Body of pancreas (tissue), 4 donors: ENCODE results near the gene SRGAP1.

Experiments used
- POLR2A ChIP-seq, 3 donors: fragments of 450-650 bp; IDR thresholded peaks; one replicate each; pipeline ENCODE4 v1.6.1; 2016; ENCODE audit warnings: antibody characterized with exemption in 3 of 3, mild to moderate bottlenecking in 2 of 3
- TF ChIP-seq, protein P1 (sequence below), 7 experiments: fragments of 450-650 bp in 4 of 7; fragments of 200-600 bp in 3 of 7; sonication (generic) in 3 of 7; IDR thresholded peaks; one replicate each; pipeline ENCODE4 v1.5.1; 2016 to 2019; ENCODE audit warnings: antibody characterized with exemption in 7 of 7

DNA sequence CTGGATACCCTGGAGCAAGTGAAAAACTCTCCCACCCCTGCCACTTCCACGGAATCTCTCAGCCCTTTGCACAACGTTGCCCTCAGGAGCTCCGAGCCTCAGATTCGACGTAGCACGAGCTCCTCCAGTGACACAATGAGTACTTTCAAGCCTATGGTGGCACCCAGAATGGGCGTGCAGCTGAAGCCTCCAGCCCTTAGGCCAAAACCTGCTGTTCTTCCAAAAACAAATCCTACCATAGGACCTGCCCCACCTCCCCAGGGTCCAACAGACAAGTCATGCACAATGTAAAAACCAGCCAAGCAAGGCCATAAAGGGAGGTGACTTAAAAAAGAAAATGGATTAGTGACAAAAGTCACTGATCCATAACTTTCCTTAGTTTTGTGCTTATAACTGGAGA is 297.9 kb downstream of the SRGAP1 start:
- TF ChIP-seq, protein P1, sequence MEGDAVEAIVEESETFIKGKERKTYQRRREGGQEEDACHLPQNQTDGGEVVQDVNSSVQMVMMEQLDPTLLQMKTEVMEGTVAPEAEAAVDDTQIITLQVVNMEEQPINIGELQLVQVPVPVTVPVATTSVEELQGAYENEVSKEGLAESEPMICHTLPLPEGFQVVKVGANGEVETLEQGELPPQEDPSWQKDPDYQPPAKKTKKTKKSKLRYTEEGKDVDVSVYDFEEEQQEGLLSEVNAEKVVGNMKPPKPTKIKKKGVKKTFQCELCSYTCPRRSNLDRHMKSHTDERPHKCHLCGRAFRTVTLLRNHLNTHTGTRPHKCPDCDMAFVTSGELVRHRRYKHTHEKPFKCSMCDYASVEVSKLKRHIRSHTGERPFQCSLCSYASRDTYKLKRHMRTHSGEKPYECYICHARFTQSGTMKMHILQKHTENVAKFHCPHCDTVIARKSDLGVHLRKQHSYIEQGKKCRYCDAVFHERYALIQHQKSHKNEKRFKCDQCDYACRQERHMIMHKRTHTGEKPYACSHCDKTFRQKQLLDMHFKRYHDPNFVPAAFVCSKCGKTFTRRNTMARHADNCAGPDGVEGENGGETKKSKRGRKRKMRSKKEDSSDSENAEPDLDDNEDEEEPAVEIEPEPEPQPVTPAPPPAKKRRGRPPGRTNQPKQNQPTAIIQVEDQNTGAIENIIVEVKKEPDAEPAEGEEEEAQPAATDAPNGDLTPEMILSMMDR (IDR thresholded peaks at IDR 0.05) = no peak
- TF ChIP-seq POLR2A (IDR thresholded peaks at IDR 0.05) = no peak
